Chondrocyte (in vitro differentiated cells): Measurements from ENCODE around the gene MALT1. TPM values are rescaled to one million over a fixed set of nuclear protein-coding genes. Genes with fewer than 3 reads are reported as not detected.
A peak's percentile ranks its signal among the peaks of the same experiment; 100 is the strongest.

Source experiments
- DNase-seq: peaks from one replicate; pipeline ENCODE4 v3.0.0; 2021; ENCODE audit warnings: mixed read lengths, low spot score
- H3K27ac Mint-ChIP-seq: one replicate; pipeline ENCODE4 v1.8.0; 2021; ENCODE audit warnings: mild to moderate bottlenecking, moderate library complexity, mixed read lengths; ENCODE audit not compliant: unreplicated experiment
- H3K27me3 Mint-ChIP-seq: 2 replicates; pipeline ENCODE4 v1.8.0; 2021; ENCODE audit warnings: low read depth, mixed read lengths
- H3K36me3 Mint-ChIP-seq: 2 replicates; pipeline ENCODE4 v1.8.0; 2021; ENCODE audit warnings: low read depth, mixed read lengths
- H3K4me1 Mint-ChIP-seq: 2 replicates; pipeline ENCODE4 v1.8.0; 2021; ENCODE audit warnings: low read depth, mild to moderate bottlenecking, mixed read lengths
- H3K4me3 Mint-ChIP-seq: one replicate; pipeline ENCODE4 v1.8.0; 2021; ENCODE audit warnings: mild to moderate bottlenecking, moderate library complexity, mixed read lengths; ENCODE audit not compliant: unreplicated experiment
- H3K9me3 Mint-ChIP-seq: 2 replicates; pipeline ENCODE4 v1.8.0; 2021; ENCODE audit warnings: low read depth, mixed read lengths
- total RNA-seq: library from RNA; stranded (reverse); gene quantifications from 3 replicates; pipeline ENCODE4 v1.2.1, GENCODE V29; 2021
- TF ChIP-seq, protein P1 (sequence below): fragments of 200-600 bp; sonication (generic); IDR thresholded peaks from 2 replicates; pipeline ENCODE4 v1.5.0; 2021; ENCODE audit warnings: antibody characterized with exemption, mild to moderate bottlenecking, moderate library complexity

MALT1 gene
- total RNA-seq, 1 donor from 2014 or later: 17.4 TPM

GRCh38 chr18:58726671-58727070 is 55.4 kb downstream of the MALT1 start:
- peaks cover 5% of the 10 kb centered on the region for H3K36me3 Mint-ChIP-seq
- DNase-seq: no peak

DNA sequence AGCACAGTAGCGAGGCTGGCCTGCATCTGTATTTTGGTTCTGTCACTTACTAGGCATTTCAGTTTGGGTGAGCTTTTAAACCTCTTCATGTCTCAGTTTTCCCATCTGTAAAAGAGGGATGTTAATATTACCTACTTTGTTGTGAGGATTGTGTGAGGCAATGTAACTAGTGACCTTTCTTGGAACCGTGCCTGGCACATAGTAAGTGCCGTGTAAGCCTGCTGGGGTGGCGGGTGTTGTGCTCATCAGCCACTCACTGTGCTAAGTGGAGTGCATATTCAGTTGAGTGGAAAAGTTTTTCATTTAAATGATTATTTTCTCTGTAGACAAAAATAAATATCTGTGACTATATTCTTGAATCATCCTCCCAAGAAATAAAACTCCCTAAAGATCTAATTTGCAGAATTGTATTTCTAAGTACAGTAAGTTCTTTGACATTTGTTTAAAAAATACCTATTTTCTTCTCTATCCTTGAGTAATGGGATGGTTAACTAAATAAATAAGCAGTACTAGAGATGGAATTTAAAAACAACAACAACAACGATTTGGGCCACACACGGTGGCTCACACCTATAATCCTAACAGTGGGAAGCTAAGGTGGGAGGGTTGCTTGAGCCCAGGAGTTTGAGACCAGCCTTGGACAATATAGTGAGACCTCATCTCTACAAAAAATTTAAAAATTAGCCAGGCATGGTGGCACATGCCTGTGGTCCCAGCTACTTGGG is 56.7 kb downstream of the MALT1 start:
- Mint-ChIP-seq H3K9me3 (no peaks in the 10 kb centered on the region), H3K27ac (peak overlapping the region; percentile 10), H3K36me3 (peaks cover 5% of the 10 kb centered on the region), H3K4me3 (no peak overlapping the region), H3K27me3 (no peaks in the 10 kb centered on the region), H3K4me1 (peaks cover 3% of the 10 kb centered on the region)
- TF ChIP-seq, protein P1, sequence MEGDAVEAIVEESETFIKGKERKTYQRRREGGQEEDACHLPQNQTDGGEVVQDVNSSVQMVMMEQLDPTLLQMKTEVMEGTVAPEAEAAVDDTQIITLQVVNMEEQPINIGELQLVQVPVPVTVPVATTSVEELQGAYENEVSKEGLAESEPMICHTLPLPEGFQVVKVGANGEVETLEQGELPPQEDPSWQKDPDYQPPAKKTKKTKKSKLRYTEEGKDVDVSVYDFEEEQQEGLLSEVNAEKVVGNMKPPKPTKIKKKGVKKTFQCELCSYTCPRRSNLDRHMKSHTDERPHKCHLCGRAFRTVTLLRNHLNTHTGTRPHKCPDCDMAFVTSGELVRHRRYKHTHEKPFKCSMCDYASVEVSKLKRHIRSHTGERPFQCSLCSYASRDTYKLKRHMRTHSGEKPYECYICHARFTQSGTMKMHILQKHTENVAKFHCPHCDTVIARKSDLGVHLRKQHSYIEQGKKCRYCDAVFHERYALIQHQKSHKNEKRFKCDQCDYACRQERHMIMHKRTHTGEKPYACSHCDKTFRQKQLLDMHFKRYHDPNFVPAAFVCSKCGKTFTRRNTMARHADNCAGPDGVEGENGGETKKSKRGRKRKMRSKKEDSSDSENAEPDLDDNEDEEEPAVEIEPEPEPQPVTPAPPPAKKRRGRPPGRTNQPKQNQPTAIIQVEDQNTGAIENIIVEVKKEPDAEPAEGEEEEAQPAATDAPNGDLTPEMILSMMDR: no peak
- DNase-seq: no peak

More at GRCh38 chr18:58726671-58727070, 55.4 kb downstream of the MALT1 start:
- H3K4me3 Mint-ChIP-seq: no peak overlapping the region
- H3K27ac Mint-ChIP-seq: no peak overlapping the region
- TF ChIP-seq, protein P1: no peak
- no peaks in the 10 kb centered on the region for H3K27me3 Mint-ChIP-seq
- no peaks in the 10 kb centered on the region for H3K9me3 Mint-ChIP-seq
- no peaks in the 10 kb centered on the region for H3K4me1 Mint-ChIP-seq

GRCh38 chr18:58728719-58729118 is 57.5 kb downstream of the MALT1 start:
- H3K27me3 Mint-ChIP-seq: no peaks in the 10 kb centered on the region
- peaks cover 3% of the 10 kb centered on the region for H3K4me1 Mint-ChIP-seq
- H3K4me3 Mint-ChIP-seq: no peak overlapping the region
- H3K9me3 Mint-ChIP-seq: no peaks in the 10 kb centered on the region
- H3K36me3 Mint-ChIP-seq: peaks cover 5% of the 10 kb centered on the region
- H3K27ac Mint-ChIP-seq: no peak overlapping the region
- no peak for DNase-seq
- TF ChIP-seq, protein P1: no peak

GRCh38 chr18:58730618-58731017 is 59.4 kb downstream of the MALT1 start:
- H3K27me3 Mint-ChIP-seq: no peaks in the 10 kb centered on the region
- H3K9me3 Mint-ChIP-seq: no peaks in the 10 kb centered on the region
- no peak for DNase-seq
- TF ChIP-seq, protein P1: no peak
- no peak overlapping the region for H3K27ac Mint-ChIP-seq
- peaks cover 3% of the 10 kb centered on the region for H3K4me1 Mint-ChIP-seq
- H3K36me3 Mint-ChIP-seq: peaks cover 14% of the 10 kb centered on the region
- no peak overlapping the region for H3K4me3 Mint-ChIP-seq

- Mint-ChIP-seq H3K4me3 (no peak overlapping the region), H3K27me3 (no peaks in the 10 kb centered on the region), H3K4me1 (peaks cover 3% of the 10 kb centered on the region), H3K9me3 (no peaks in the 10 kb centered on the region), H3K36me3 (peaks cover 23% of the 10 kb centered on the region), H3K27ac (no peak overlapping the region)
- TF ChIP-seq, protein P1: no peak
- no peak for DNase-seq
Measured at GRCh38 chr18:58732471-58732870, 61.2 kb downstream of the MALT1 start.
